ENCODE results near the gene U2AF1. TPM values are rescaled to one million over a fixed set of nuclear protein-coding genes. Genes with fewer than 3 reads are reported as not detected.
"Not testable (repeated sequence)": the region's sequence is repeated elsewhere in the genome, so short reads cannot be mapped to it uniquely, and the experiment has no call there.

The U2AF1 gene
- polyA plus RNA-seq, 4 donors = 39.2 to 124 (median 43.4) TPM

DNA sequence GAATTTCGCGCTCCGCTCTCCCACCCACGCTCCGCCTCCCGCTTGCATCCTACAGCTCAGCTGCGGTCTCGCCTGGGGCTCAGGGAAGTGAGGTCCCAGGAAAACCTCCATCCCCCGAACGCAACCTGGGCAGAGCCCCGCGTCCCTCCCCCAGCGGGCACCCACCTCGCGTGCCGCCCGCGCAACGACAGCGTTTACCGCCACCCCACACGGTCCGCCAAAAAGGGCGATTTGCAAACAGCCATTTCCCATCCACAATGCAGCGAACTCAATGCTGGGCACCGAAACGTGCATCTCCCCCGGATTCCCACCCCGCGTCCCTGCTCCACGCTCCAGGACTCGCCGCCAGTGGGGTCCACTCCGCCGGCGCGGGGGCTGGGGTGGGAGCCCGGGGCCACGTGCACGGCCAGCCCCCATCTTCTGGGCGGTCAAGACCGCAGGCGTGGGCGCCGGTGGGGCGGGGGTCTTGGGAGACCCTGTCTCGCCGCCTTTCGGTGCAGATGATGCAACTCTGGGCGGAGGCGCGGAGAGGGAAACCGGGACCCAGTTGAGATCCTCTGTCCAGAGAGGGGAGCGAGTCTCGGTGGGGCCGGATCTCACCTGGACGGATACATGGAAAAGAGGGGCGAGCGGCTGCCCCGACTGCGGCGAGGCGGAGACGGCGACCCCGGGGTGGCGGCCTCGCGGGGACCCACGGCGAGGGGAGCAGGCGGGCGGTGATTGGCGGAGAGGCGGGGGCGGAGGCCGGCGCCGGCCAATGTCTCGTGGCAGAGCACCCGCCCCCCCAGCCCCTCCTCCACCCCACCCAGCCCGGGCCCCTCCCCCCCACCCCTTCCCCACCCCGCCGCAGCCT is 32.0 kb downstream of the U2AF1 start, which contains the start of gene CBS:
CBS (minus strand) TSS at position 666 of the 853 bp plus-strand sequence. CDS start 3,642 bp downstream, outside the sequence.
- H3K27me3 ChIP-seq (ENCODE audit: control insufficient read depth in 3 of 3, insufficient read depth in 3 of 3, low read length in 3 of 3); FAIRE-seq; H3K36me3 ChIP-seq (ENCODE audit: control insufficient read depth in 3 of 3, insufficient read depth in 2 of 3, low read depth in 1 of 3, low read length in 3 of 3); H3K9me3 ChIP-seq (ENCODE audit: control insufficient read depth in 2 of 2, insufficient read depth in 1 of 2, low read depth in 1 of 2, low read length in 1 of 2); H3K4me1 ChIP-seq (ENCODE audit: control insufficient read depth in 3 of 3, insufficient read depth in 2 of 3, low read depth in 1 of 3, low read length in 2 of 3); H3K27ac ChIP-seq (ENCODE audit: low read depth in 1 of 3, low read length in 2 of 3); DNase-seq; H3K4me3 ChIP-seq (ENCODE audit: low read depth in 1 of 3, low read length in 3 of 3): not testable (repeated sequence)
- WGBS, 3 donors = no CpG with 5 or more reads among the region's 84 CpGs

- not testable (repeated sequence) for H3K36me3 ChIP-seq (ENCODE audit: control insufficient read depth in 3 of 3, insufficient read depth in 2 of 3, low read depth in 1 of 3, low read length in 3 of 3); H3K27ac ChIP-seq (ENCODE audit: low read depth in 1 of 3, low read length in 2 of 3); H3K9me3 ChIP-seq (ENCODE audit: control insufficient read depth in 2 of 2, insufficient read depth in 1 of 2, low read depth in 1 of 2, low read length in 1 of 2); DNase-seq; H3K27me3 ChIP-seq (ENCODE audit: control insufficient read depth in 3 of 3, insufficient read depth in 3 of 3, low read length in 3 of 3); H3K4me1 ChIP-seq (ENCODE audit: control insufficient read depth in 3 of 3, insufficient read depth in 2 of 3, low read depth in 1 of 3, low read length in 2 of 3); FAIRE-seq; H3K4me3 ChIP-seq (ENCODE audit: low read depth in 1 of 3, low read length in 3 of 3)
- no CpG with 5 or more reads among the region's 74 CpGs for WGBS, 3 donors
Measured at GRCh38 chr21:43074401-43075169, 32.8 kb downstream of the U2AF1 start.

DNA sequence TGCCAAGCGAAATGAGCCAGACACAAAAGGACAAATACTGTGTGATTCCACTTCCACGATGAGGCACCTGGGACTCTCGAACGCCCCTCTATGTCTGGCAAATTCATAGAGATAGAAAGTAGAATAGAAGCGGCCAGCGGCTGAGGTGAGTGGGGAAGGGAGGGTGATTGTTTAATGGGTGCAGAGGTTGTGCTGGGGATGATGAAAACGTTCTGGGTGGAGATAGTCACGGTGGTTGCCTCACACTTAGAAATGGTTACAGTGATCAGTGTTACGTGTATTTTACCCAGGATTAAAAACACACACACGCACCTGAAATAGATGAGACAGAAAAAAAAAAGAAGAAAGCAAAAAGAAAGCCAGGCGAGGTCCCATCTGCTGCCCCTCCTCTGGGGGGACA is 34.6 kb downstream of the U2AF1 start:
- not testable (repeated sequence) for H3K4me1 ChIP-seq (ENCODE audit: control insufficient read depth in 3 of 3, insufficient read depth in 2 of 3, low read depth in 1 of 3, low read length in 2 of 3); H3K36me3 ChIP-seq (ENCODE audit: control insufficient read depth in 3 of 3, insufficient read depth in 2 of 3, low read depth in 1 of 3, low read length in 3 of 3); H3K27me3 ChIP-seq (ENCODE audit: control insufficient read depth in 3 of 3, insufficient read depth in 3 of 3, low read length in 3 of 3); H3K9me3 ChIP-seq (ENCODE audit: control insufficient read depth in 2 of 2, insufficient read depth in 1 of 2, low read depth in 1 of 2, low read length in 1 of 2); H3K27ac ChIP-seq (ENCODE audit: low read depth in 1 of 3, low read length in 2 of 3); FAIRE-seq; DNase-seq; H3K4me3 ChIP-seq (ENCODE audit: low read depth in 1 of 3, low read length in 3 of 3)
- no CpG with 5 or more reads among the region's 11 CpGs for WGBS, 3 donors

- not testable (repeated sequence) for H3K36me3 ChIP-seq (ENCODE audit: control insufficient read depth in 3 of 3, insufficient read depth in 2 of 3, low read depth in 1 of 3, low read length in 3 of 3); H3K27ac ChIP-seq (ENCODE audit: low read depth in 1 of 3, low read length in 2 of 3); FAIRE-seq; H3K9me3 ChIP-seq (ENCODE audit: control insufficient read depth in 2 of 2, insufficient read depth in 1 of 2, low read depth in 1 of 2, low read length in 1 of 2); DNase-seq; H3K27me3 ChIP-seq (ENCODE audit: control insufficient read depth in 3 of 3, insufficient read depth in 3 of 3, low read length in 3 of 3); H3K4me3 ChIP-seq (ENCODE audit: low read depth in 1 of 3, low read length in 3 of 3); H3K4me1 ChIP-seq (ENCODE audit: control insufficient read depth in 3 of 3, insufficient read depth in 2 of 3, low read depth in 1 of 3, low read length in 2 of 3)
- WGBS, 3 donors = no CpG with 5 or more reads among the region's 10 CpGs
Measured at GRCh38 chr21:43069682-43070081, 37.7 kb downstream of the U2AF1 start.

GRCh38 chr21:43068065-43068464 is 39.3 kb downstream of the U2AF1 start:
- H3K4me1 ChIP-seq (ENCODE audit: control insufficient read depth in 3 of 3, insufficient read depth in 2 of 3, low read depth in 1 of 3, low read length in 2 of 3); H3K4me3 ChIP-seq (ENCODE audit: low read depth in 1 of 3, low read length in 3 of 3); H3K9me3 ChIP-seq (ENCODE audit: control insufficient read depth in 2 of 2, insufficient read depth in 1 of 2, low read depth in 1 of 2, low read length in 1 of 2); H3K27me3 ChIP-seq (ENCODE audit: control insufficient read depth in 3 of 3, insufficient read depth in 3 of 3, low read length in 3 of 3); H3K27ac ChIP-seq (ENCODE audit: low read depth in 1 of 3, low read length in 2 of 3); FAIRE-seq; H3K36me3 ChIP-seq (ENCODE audit: control insufficient read depth in 3 of 3, insufficient read depth in 2 of 3, low read depth in 1 of 3, low read length in 3 of 3); DNase-seq: not testable (repeated sequence)
- 14 to 71% (median 44%) methylated on average over 3 to 4 of the region's 12 CpGs for WGBS, 3 donors

DNA sequence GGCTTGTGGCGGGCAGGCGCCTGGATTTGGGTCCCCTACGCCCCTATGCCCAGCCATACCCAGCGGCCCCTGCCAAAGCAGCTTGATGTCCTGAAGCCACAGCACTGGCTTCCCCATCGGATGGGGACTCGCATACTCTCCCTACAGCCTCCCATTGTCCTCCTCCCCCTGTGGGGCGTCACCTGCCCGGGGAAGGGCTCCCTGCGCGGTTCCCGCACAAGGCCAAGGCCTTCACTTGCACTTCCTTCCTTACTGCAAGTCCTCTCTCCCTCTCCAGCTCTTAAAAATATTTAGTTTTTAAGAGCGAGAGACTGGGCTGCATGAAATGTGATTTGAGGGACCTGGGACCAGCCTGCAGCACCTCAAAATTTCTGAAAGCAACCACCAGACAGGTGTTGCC is 40.7 kb downstream of the U2AF1 start:
- H3K9me3 ChIP-seq (ENCODE audit: control insufficient read depth in 2 of 2, insufficient read depth in 1 of 2, low read depth in 1 of 2, low read length in 1 of 2); FAIRE-seq; H3K27ac ChIP-seq (ENCODE audit: low read depth in 1 of 3, low read length in 2 of 3); H3K4me1 ChIP-seq (ENCODE audit: control insufficient read depth in 3 of 3, insufficient read depth in 2 of 3, low read depth in 1 of 3, low read length in 2 of 3); H3K27me3 ChIP-seq (ENCODE audit: control insufficient read depth in 3 of 3, insufficient read depth in 3 of 3, low read length in 3 of 3); H3K4me3 ChIP-seq (ENCODE audit: low read depth in 1 of 3, low read length in 3 of 3); H3K36me3 ChIP-seq (ENCODE audit: control insufficient read depth in 3 of 3, insufficient read depth in 2 of 3, low read depth in 1 of 3, low read length in 3 of 3); DNase-seq: not testable (repeated sequence)
- 92 to 100% (median 92%) methylated on average over 1 to 6 of the region's 12 CpGs for WGBS, 3 donors

DNA sequence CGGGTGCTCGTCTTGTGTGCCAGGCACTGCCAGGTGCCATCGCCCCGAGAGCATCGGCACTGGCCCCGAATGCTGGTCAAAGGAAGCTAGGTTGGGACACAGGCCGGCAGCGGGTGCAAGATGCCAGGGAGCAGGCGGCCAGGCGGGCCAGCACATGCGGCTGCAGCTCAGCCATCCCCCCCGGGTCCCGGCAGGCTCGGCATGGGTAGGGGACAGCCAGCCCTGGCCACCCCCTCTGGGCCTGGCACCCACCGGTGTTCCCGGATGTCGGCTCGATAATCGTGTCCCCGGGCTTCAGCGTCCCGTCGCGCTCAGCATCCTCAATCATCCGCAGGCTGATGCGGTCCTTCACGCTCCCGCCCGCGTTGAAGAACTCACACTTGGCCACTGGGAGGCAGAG is 41.4 kb downstream of the U2AF1 start:
- H3K27me3 ChIP-seq (ENCODE audit: control insufficient read depth in 3 of 3, insufficient read depth in 3 of 3, low read length in 3 of 3); H3K4me3 ChIP-seq (ENCODE audit: low read depth in 1 of 3, low read length in 3 of 3); H3K9me3 ChIP-seq (ENCODE audit: control insufficient read depth in 2 of 2, insufficient read depth in 1 of 2, low read depth in 1 of 2, low read length in 1 of 2); H3K4me1 ChIP-seq (ENCODE audit: control insufficient read depth in 3 of 3, insufficient read depth in 2 of 3, low read depth in 1 of 3, low read length in 2 of 3); H3K27ac ChIP-seq (ENCODE audit: low read depth in 1 of 3, low read length in 2 of 3); DNase-seq; FAIRE-seq; H3K36me3 ChIP-seq (ENCODE audit: control insufficient read depth in 3 of 3, insufficient read depth in 2 of 3, low read depth in 1 of 3, low read length in 3 of 3): not testable (repeated sequence)
- WGBS, 3 donors = 95 to 100% (median 97%) methylated on average over 3 to 14 of the region's 30 CpGs

- no CpG with 5 or more reads among the region's 22 CpGs for WGBS, 3 donors
- DNase-seq; H3K36me3 ChIP-seq (ENCODE audit: control insufficient read depth in 3 of 3, insufficient read depth in 2 of 3, low read depth in 1 of 3, low read length in 3 of 3); H3K4me3 ChIP-seq (ENCODE audit: low read depth in 1 of 3, low read length in 3 of 3); FAIRE-seq; H3K27me3 ChIP-seq (ENCODE audit: control insufficient read depth in 3 of 3, insufficient read depth in 3 of 3, low read length in 3 of 3); H3K27ac ChIP-seq (ENCODE audit: low read depth in 1 of 3, low read length in 2 of 3); H3K9me3 ChIP-seq (ENCODE audit: control insufficient read depth in 2 of 2, insufficient read depth in 1 of 2, low read depth in 1 of 2, low read length in 1 of 2); H3K4me1 ChIP-seq (ENCODE audit: control insufficient read depth in 3 of 3, insufficient read depth in 2 of 3, low read depth in 1 of 3, low read length in 2 of 3): not testable (repeated sequence)
Measured at GRCh38 chr21:43064265-43064917, 43.0 kb downstream of the U2AF1 start.

All from small intestine (tissue), 7 donors.